Retina (tissue), 1 donor: Measurements from ENCODE around the gene FGF14.

Experiments used
- DNase-seq: peaks from one replicate; pipeline ENCODE4 v3.0.0-alpha.2; 2016

Gene FGF14

DNA sequence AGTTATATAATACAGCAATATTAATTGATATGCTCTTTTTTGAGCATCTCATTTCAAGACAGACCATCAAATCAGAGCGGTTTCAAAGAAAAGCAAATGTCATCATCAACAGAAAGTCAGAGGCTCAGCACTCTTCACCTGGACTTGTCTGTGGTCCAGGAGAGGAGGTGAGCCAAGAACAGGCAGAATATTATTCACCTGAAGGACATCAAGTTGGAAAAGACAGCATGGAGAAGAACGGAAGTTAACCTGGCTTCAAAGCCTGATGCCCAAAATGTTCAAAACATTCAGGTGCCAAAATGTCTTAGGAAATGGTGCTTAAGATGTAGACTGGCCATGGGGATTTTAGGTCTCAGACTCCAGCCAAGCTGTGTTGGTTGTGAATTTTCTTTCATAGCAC is 40.7 kb downstream of the FGF14 start:
- no peak for DNase-seq

DNA sequence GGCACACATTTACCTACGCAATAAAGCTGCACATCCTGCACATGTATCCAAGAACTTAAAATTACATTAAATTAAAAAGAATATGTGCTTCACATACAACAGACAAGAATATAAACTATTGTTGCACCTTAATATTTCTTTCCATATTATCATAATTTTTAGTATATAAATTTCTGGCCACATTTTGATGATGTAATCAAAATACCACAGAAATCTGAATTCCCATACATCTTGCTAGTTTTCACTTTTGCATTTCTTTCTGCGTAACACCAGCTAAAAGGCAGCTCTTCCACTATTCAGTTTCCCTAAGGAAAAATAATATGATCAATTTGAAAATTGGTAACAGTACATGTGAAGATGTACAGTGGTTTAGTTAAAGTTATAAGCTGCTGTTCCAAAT is 42.6 kb downstream of the FGF14 start:
- no peak for DNase-seq

GRCh38 chr13:102355251-102355650 is 46.6 kb downstream of the FGF14 start:
- DNase-seq = no peak

GRCh38 chr13:102354011-102354410 is 47.8 kb downstream of the FGF14 start:
- no peak for DNase-seq

GRCh38 chr13:102351521-102351920 is 50.3 kb downstream of the FGF14 start:
- no peak for DNase-seq

GRCh38 chr13:102347490-102347889 is 54.4 kb downstream of the FGF14 start:
- DNase-seq = no peak

DNA sequence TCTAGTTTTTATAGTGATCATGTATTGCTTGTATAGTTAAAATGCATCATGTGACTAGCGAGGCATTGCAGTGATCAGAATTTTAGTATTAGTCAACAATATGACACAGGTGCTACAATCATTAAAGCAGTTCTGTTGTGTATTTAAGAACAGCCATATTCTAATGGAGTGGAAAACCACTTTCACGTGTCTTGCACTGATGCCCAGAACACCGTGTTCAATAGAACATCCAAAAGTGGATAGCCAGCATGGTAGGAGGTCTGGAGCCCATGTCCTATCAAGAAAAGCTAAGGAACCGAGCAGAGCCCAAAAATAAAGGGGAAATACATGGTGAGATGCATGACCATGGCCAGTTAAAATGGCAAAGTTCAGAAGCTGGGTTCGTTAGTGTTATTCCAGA is 55.1 kb downstream of the FGF14 start:
- no peak for DNase-seq

DNA sequence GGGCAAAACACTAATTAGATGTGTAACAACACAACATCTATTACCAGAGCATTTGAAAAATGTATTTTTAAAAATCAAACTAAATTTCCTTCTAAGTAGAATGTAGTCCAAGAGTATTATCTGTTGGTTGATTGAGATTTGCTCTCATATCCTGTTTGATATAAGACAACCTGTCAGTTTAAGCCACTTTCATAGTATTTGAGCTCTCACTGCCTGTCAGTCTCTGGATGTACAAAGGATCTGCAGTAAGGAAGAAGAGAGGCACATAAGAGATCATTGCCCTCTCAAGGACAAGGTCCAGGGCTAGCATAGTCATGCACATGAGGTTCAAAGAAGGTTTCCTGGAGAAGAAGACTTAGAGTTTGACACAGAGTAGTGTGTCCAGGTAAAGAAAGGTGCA is 57.4 kb downstream of the FGF14 start:
- DNase-seq = no peak

GRCh38 chr13:102333320-102334198 is 68.3 kb downstream of the FGF14 start:
- no peak for DNase-seq

- DNase-seq = no peak
Measured at GRCh38 chr13:102328909-102329308, 72.9 kb downstream of the FGF14 start.

GRCh38 chr13:102327119-102327617 is 74.7 kb downstream of the FGF14 start:
- no peak for DNase-seq

DNA sequence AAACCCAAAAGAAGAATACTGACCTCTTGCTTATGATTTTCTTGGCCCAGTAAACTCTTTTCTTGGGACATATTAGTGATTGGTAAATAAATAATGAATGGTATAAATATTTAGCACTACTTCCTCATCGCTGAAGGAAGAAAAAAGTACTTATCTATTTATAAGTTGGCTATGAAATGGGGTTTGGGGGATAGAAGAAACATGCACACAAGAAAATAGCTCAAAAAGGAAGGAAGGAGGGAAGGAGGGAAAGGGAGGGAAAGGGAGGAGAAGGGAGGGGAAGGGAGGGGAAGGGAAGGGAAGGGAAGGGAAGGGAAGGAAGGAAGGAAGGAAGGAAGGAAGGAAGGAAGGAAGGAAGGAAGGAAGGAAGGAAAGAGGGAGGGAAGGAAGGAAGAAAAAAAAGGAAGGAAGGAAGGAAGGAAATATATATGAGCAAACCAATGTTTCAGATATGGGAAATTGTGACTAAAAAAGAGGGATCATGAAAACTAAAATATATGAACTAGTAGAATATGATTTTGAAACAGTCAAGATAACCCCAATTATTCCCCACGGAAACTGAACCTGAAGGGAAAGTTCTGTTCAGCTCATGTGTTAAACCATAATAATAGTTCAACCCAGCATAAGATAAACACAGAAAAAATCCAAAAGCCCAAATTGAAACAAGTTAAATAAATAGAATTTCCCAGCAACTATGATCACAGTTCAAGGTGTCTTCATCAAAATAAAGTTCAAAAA is 75.3 kb downstream of the FGF14 start:
- DNase-seq = no peak

- DNase-seq = no peak
Measured at GRCh38 chr13:102325321-102325720, 76.5 kb downstream of the FGF14 start.

DNA sequence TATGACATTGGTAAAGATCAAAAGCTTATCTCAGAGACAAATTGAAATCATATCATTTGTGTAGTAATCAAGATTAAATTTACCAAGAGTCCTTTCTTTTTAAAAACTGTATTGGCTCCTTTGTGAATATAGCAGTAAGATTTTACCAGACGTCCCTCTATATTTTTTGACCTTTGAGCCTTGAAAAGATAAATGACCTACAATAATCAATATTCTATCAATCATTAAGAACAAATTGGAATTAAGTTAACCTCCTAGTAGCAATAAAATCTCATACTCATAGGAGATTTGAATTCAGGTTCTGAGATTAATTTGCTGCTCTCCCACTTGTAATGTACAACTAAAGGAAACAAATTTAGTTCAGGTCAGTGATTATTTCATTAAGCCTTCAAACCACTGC is 78.3 kb downstream of the FGF14 start:
- DNase-seq = no peak

DNA sequence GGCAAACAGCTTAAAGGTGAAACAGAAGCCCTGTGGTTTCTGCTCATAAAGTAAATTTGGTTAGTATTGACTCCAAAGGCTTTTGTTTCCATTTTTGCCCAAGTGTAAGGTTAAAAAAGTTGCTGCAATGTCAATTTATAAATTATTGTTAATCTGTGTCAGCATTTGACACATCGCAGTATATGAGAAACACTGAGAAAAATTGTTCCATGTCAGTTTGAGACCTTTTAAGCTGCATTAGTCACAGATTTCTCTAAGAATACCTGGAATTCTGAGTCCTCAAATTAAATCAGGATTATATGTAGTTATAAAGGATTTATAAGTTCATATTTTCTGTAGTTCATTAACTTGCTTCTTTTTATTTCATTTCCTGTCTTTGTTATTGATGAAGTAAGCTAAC is 78.8 kb downstream of the FGF14 start:
- no peak for DNase-seq

GRCh38 chr13:102322211-102322610 is 79.6 kb downstream of the FGF14 start:
- DNase-seq = no peak

GRCh38 chr13:102318233-102318632 is 83.6 kb downstream of the FGF14 start:
- no peak for DNase-seq

GRCh38 chr13:102317593-102317992 is 84.3 kb downstream of the FGF14 start:
- DNase-seq = no peak

GRCh38 chr13:102316732-102317131 is 85.1 kb downstream of the FGF14 start:
- DNase-seq = no peak

- no peak for DNase-seq
Measured at GRCh38 chr13:102312841-102313240, 89.0 kb downstream of the FGF14 start.

DNA sequence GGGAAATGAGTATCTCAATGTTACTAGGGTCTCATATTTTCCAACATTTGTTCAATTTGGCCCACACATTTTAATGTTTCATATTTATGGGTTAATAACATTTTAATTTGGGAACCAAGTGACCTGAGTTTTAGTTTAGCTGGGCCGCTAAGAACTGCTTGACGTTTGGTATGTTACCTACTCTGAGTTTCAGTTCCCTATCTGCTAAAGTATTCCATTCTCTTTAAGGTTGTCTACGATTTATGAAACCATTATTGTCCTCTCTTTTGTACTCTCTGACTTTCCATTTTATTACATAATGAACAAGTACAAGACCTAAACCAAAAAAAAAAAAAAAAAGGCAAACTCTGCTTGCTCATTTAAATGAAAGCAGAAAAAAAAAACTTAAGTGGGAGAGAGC is 89.9 kb downstream of the FGF14 start:
- no peak for DNase-seq

DNA sequence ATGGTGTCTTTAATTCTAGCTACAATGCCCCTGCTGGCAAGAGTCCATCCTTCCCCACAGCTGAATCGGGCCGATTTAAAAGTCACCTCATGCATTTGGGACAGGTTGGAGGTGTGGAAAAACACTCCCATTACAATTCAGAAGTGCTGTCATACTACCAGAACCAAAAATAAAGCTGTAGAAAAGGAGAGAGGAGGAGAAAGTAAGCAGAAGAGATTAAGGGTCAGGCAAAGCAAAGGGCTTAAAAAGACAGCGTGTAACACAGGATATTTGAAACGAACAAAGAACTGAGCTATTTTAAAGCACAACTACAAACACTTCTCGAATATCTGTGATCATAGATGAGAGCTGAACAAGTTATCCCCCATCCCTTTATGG is 90.4 kb downstream of the FGF14 start:
- DNase-seq = no peak

DNA sequence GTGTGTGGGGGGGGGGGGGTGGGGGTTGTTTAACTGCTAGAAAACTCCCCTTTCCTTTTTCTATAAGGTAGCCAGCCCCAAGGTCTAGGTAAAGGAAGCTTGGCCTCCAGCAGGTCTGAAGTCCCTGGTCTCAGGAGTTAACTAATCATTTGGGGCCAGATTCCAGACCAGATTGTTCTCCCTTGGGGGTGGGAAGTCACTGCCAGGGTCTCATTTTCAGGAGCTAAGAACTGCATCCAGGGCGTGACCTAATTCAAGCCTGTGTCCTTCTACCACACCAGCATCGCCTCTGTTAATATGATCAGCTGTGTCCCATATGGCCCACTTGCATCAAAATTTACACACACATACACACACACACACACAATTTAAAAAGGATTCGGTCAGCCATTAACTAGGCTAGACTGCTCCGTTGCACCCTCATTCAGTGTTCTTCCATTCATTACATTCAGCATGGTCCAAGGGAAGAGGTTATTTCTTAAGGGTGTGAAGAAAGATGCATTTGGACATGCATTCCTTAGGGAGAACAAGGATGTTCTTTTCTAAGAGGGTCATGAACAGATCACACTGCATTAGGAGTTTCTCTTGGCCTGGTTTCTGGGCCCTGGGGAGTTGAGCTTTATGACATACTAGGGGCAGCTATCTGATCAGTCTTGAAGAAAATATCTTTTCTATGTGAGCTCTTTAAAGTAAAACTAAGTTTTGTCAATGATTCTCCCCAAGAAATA is 91.0 kb downstream of the FGF14 start:
- DNase-seq = peak; percentile 49
